Omental fat pad (tissue), 4 donors: ENCODE measurements around the gene SLC22A5. TPM values are rescaled to one million over a fixed set of nuclear protein-coding genes. Genes with fewer than 3 reads are reported as not detected.

ENCODE experiments used
- ATAC-seq: fragments of 150-250 bp; one replicate; pipeline ENCODE4 v1.9.1; 2016; ENCODE audit warnings: mild to moderate bottlenecking, moderate library complexity; ENCODE audit not compliant: low FRiP score
- DNase-seq: peaks from one replicate; pipeline ENCODE4 v3.0.0-alpha.2; 2019; ENCODE audit warnings: low spot score
- small RNA-seq: library from RNA; depleted of rRNA; stranded (forward); fragments of <200 nt; gene quantifications from one replicate; pipeline ENCODE3, GENCODE V24; 2016
- total RNA-seq, 4 donors: library from RNA; depleted of rRNA; stranded (reverse); fragments of >200 nt; gene quantifications; one replicate each; pipeline ENCODE4 v1.1.0, GENCODE V29; 2016
- TF ChIP-seq, protein P1 (sequence below), 3 donors: fragments of 450-650 bp; IDR thresholded peaks; one replicate each; pipeline ENCODE4 v1.5.1; 2016 to 2017; ENCODE audit warnings: antibody characterized with exemption in 3 of 3, mild to moderate bottlenecking in 3 of 3, moderate library complexity in 2 of 3

SLC22A5 gene
- total RNA-seq, 4 donors from 2014 or later: 7.6 to 38.7 (median 28.6) TPM

DNA sequence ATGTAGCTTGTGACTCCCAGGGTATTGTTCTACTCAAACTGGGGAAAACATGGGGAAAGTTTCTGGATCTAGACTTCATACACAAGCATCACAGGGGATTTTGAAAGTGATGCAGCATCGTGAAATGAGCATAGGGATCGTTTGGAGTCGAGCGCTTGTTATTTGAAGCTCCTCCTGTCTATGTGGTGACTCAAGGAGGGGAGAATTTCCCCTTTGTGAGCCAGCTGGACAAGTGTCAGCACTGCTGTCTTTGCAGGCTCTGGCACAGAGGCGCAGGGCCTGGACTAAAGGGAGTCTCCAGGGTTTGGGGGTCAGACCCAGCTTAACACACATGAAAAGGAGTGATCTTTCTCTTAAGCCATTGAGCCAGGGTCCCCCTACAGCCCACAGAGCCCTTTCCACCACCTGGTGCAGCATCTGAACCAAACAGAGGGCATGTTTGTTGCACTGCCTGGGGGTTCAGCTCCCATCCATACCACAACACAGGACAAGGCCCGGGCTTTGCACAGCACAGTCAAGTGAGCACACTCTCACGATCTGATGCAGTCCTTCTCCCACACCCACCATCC is 70.1 kb downstream of the SLC22A5 start:
- ATAC-seq: peak; percentile 92
- TF ChIP-seq, protein P1, sequence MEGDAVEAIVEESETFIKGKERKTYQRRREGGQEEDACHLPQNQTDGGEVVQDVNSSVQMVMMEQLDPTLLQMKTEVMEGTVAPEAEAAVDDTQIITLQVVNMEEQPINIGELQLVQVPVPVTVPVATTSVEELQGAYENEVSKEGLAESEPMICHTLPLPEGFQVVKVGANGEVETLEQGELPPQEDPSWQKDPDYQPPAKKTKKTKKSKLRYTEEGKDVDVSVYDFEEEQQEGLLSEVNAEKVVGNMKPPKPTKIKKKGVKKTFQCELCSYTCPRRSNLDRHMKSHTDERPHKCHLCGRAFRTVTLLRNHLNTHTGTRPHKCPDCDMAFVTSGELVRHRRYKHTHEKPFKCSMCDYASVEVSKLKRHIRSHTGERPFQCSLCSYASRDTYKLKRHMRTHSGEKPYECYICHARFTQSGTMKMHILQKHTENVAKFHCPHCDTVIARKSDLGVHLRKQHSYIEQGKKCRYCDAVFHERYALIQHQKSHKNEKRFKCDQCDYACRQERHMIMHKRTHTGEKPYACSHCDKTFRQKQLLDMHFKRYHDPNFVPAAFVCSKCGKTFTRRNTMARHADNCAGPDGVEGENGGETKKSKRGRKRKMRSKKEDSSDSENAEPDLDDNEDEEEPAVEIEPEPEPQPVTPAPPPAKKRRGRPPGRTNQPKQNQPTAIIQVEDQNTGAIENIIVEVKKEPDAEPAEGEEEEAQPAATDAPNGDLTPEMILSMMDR (IDR thresholded peaks at IDR 0.05): no peak
- DNase-seq: no peak

DNA sequence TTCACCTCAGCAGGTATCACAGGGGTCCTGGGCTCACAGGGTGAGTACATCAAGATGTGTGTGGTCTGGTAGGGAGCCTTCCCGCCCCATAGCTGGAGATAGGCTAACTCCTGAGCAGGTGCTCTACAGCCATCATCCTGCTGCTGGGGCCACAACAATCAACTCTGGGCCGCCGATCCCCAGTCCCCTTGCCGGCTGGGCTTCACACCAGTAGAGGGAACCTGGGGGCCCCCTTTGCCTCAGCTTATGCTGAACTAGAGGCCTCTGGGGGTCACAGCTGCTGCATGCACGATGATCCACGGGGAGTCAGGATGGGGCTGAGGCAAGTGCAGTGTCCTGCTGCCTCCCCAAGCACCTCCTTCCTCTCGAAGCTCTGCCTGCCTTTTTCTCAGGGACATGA is 74.6 kb downstream of the SLC22A5 start:
- TF ChIP-seq, protein P1 (IDR thresholded peaks at IDR 0.05): no peak
- ATAC-seq (no peak), DNase-seq (no peak)

Small RNA genes lying within 50 kb of the gene (small RNA-seq; reads per million reads assigned to genes)
- 0.39 reads per million for gene MIR3936

Other genes starting within 250 kb of the SLC22A5 start
- gene P4HA2, start 141.9 kb upstream of the SLC22A5 start, total RNA-seq: 10 to 100 TPM; 15.8 to 37.7 (median 25.6) TPM
- 10 to 100 TPM; 19.5 to 89.5 (median 23.4) TPM for gene PDLIM4, start 112.0 kb upstream of the SLC22A5 start, total RNA-seq
- gene SLC22A4, start 75.3 kb upstream of the SLC22A5 start, total RNA-seq: 1 to 10 TPM; 2.6 to 6.8 (median 5.7) TPM
- gene IRF1, start 121.1 kb downstream of the SLC22A5 start, total RNA-seq: 100 to 1,000 TPM in 3 of 4 donors, 10 to 100 TPM in 1; 23.5 to 172 (median 133) TPM
- not detected for gene IL5, start 173.8 kb downstream of the SLC22A5 start, total RNA-seq
- gene RAD50, start 187.3 kb downstream of the SLC22A5 start, total RNA-seq: 10 to 100 TPM; 23.4 to 37.4 (median 29.8) TPM